Activated CD4-positive, alpha-beta T cell treated with anti-CD3 and anti-CD28 coated beads for 1 hour (primary cell): Measurements from ENCODE around the gene KDM4C.

ENCODE experiments used
- DNase-seq: peaks from one replicate; pipeline ENCODE4 v3.0.0-alpha.2; 2020

KDM4C gene

GRCh38 chr9:7115606-7116005, 357.8 kb downstream of the KDM4C start:
- no peak for DNase-seq

GRCh38 chr9:7117676-7118561, 360.1 kb downstream of the KDM4C start:
- no peak for DNase-seq

GRCh38 chr9:7118633-7119032, 360.9 kb downstream of the KDM4C start:
- no peak for DNase-seq

- DNase-seq = no peak
Observed at GRCh38 chr9:7119612-7120011, 361.8 kb downstream of the KDM4C start.

GRCh38 chr9:7121055-7121454, 363.3 kb downstream of the KDM4C start:
- no peak for DNase-seq

GRCh38 chr9:7121664-7122063, 363.9 kb downstream of the KDM4C start:
- DNase-seq = no peak

- DNase-seq = no peak
Observed at GRCh38 chr9:7123743-7124142, 366.0 kb downstream of the KDM4C start.

GRCh38 chr9:7125231-7125630, 367.5 kb downstream of the KDM4C start:
- no peak for DNase-seq

- no peak for DNase-seq
Observed at GRCh38 chr9:7129391-7129790, 371.6 kb downstream of the KDM4C start.

- DNase-seq = no peak
Observed at GRCh38 chr9:7130266-7130820, 372.6 kb downstream of the KDM4C start.

- no peak for DNase-seq
Observed at GRCh38 chr9:7132605-7133004, 374.8 kb downstream of the KDM4C start.

GRCh38 chr9:7135735-7136134, 378.0 kb downstream of the KDM4C start:
- no peak for DNase-seq

- DNase-seq = no peak
Observed at GRCh38 chr9:7137040-7137439, 379.3 kb downstream of the KDM4C start.

GRCh38 chr9:7137571-7137970, 379.8 kb downstream of the KDM4C start:
- DNase-seq = no peak

- DNase-seq = no peak
Observed at GRCh38 chr9:7139886-7140285, 382.1 kb downstream of the KDM4C start.

GRCh38 chr9:7140401-7140800, 382.6 kb downstream of the KDM4C start:
- no peak for DNase-seq

- no peak for DNase-seq
Observed at GRCh38 chr9:7143645-7144200, 385.9 kb downstream of the KDM4C start.

GRCh38 chr9:7144265-7145046, 386.7 kb downstream of the KDM4C start:
- DNase-seq = no peak

- DNase-seq = no peak
Observed at GRCh38 chr9:7145361-7146069, 387.7 kb downstream of the KDM4C start.

- DNase-seq = no peak
Observed at GRCh38 chr9:7146582-7146981, 388.8 kb downstream of the KDM4C start.

- DNase-seq = no peak
Observed at GRCh38 chr9:7147121-7148090, 389.6 kb downstream of the KDM4C start.
